ENCODE results near the gene MYH7. TPM values are rescaled to one million over a fixed set of nuclear protein-coding genes. Genes with fewer than 3 reads are reported as not detected.

Gene MYH7
- total and polyA plus RNA-seq, 5 donors from 2014 or later: not detected

- Mint-ChIP-seq H3K36me3 (no peaks in the 10 kb centered on the region), H3K4me1 (no peaks in the 10 kb centered on the region), H3K4me3 (no peak overlapping the region), H3K27ac (no peak overlapping the region), H3K9me3 (no peaks in the 10 kb centered on the region), H3K27me3 (no peaks in the 10 kb centered on the region)
- no peaks in the 10 kb centered on the region for H3K36me3 ChIP-seq (ENCODE audit: control insufficient read depth, insufficient read depth, low read length)
- H3K9me3 ChIP-seq (ENCODE audit: control insufficient read depth in 2 of 2, low read length in 2 of 2): no peaks in the 10 kb centered on the region
- ATAC-seq (ENCODE audit: low read depth in 2 of 2) (no peak), DNase-seq (no peak)
- no peak overlapping the region for H3K4me3 ChIP-seq (ENCODE audit: low read depth, low read length)
- no peaks in the 10 kb centered on the region for H3K4me1 ChIP-seq (ENCODE audit: control insufficient read depth, insufficient read depth, low read length, poor library complexity, severe bottlenecking)
- H3K27ac ChIP-seq (ENCODE audit: insufficient read depth, low read length, poor library complexity, severe bottlenecking): no peak overlapping the region
- H3K27me3 ChIP-seq (ENCODE audit: control insufficient read depth, insufficient read depth, low read length): no peaks in the 10 kb centered on the region
Observed at GRCh38 chr14:23381871-23382270, 53.6 kb downstream of the MYH7 start.

DNA sequence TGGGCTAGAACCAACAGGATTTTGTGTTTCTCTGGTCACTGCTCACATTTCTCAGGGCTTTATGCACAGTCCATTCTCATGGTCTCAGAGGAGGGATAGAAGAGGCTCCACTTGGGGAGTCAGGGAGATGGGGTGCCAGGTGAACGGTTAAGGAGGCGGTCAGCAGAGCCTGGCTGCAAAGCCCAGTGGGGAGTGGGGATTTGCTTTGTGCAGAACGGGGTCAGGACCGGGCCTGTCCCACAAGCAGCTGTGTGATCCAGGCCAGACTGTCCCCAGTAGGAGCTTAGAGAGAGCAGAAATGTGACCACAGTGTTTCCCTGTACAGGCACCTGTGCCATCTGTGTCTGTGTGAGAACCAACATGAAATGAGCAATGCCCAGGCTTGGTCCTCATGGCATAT, 54.5 kb downstream of the MYH7 start:
- Mint-ChIP-seq H3K27me3 (no peaks in the 10 kb centered on the region), H3K4me1 (no peaks in the 10 kb centered on the region), H3K27ac (peak overlapping the region in 1 of 3 donors; percentile 12), H3K9me3 (no peaks in the 10 kb centered on the region), H3K36me3 (no peaks in the 10 kb centered on the region), H3K4me3 (no peak overlapping the region)
- Histone ChIP-seq H3K4me1 (ENCODE audit: control insufficient read depth, insufficient read depth, low read length, poor library complexity, severe bottlenecking) (no peaks in the 10 kb centered on the region), H3K9me3 (ENCODE audit: control insufficient read depth in 2 of 2, low read length in 2 of 2) (no peaks in the 10 kb centered on the region), H3K4me3 (ENCODE audit: low read depth, low read length) (no peak overlapping the region), H3K27ac (ENCODE audit: insufficient read depth, low read length, poor library complexity, severe bottlenecking) (no peak overlapping the region), H3K36me3 (ENCODE audit: control insufficient read depth, insufficient read depth, low read length) (no peaks in the 10 kb centered on the region), H3K27me3 (ENCODE audit: control insufficient read depth, insufficient read depth, low read length) (no peaks in the 10 kb centered on the region)
- no peak for DNase-seq
- no peak for ATAC-seq (ENCODE audit: low read depth in 2 of 2)

DNA sequence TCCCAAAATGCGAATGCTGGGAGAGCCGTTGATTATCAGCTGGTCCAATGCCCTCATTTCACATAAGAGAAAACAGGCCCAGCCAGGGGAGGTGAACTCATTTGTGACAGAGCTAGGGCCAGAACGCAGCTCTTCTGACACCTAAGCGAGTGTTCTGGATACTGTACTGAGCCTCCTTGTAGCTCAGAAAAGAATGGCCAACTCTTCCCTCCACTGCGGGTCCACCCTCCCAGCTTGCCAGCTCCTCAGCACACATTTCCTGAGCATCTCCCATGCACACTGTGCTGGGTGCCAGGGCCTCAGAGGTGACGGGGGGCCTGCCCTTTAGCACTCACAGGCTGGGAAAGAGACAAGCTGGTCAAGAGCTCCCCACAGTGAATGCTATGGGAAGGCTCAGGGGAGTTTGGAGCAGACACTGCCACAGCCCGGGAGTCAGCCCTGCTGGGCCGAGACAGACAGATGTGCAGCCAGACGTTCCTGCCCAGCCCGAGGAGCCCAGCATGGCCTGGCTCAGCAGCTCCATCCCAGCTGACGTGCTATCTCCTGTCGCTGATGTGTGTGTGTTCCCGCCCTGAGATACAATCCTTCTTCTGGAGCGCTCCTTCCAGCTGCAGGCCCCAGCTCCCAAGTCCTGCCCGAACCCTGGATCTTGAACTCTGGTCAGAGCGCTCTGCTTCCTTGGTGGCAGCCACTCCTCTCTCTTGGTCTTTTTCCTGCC, 55.1 kb downstream of the MYH7 start:
- Mint-ChIP-seq H3K27ac (peak overlapping the region in 1 of 3 donors; percentile 77), H3K9me3 (no peaks in the 10 kb centered on the region), H3K36me3 (no peaks in the 10 kb centered on the region), H3K4me1 (no peaks in the 10 kb centered on the region), H3K27me3 (no peaks in the 10 kb centered on the region), H3K4me3 (no peak overlapping the region)
- Histone ChIP-seq H3K9me3 (ENCODE audit: control insufficient read depth in 2 of 2, low read length in 2 of 2) (no peaks in the 10 kb centered on the region), H3K27ac (ENCODE audit: insufficient read depth, low read length, poor library complexity, severe bottlenecking) (no peak overlapping the region), H3K36me3 (ENCODE audit: control insufficient read depth, insufficient read depth, low read length) (no peaks in the 10 kb centered on the region), H3K4me1 (ENCODE audit: control insufficient read depth, insufficient read depth, low read length, poor library complexity, severe bottlenecking) (no peaks in the 10 kb centered on the region), H3K4me3 (ENCODE audit: low read depth, low read length) (no peak overlapping the region), H3K27me3 (ENCODE audit: control insufficient read depth, insufficient read depth, low read length) (no peaks in the 10 kb centered on the region)
- ATAC-seq (ENCODE audit: low read depth in 2 of 2) (no peak), DNase-seq (no peak)

- peak; percentile 58 to 78 for ATAC-seq (ENCODE audit: low read depth in 2 of 2)
- no peaks in the 10 kb centered on the region for H3K9me3 ChIP-seq (ENCODE audit: control insufficient read depth in 2 of 2, low read length in 2 of 2)
- H3K27ac Mint-ChIP-seq: no peak overlapping the region
- H3K4me1 Mint-ChIP-seq: no peaks in the 10 kb centered on the region
- H3K4me3 Mint-ChIP-seq: no peak overlapping the region
- no peak overlapping the region for H3K4me3 ChIP-seq (ENCODE audit: low read depth, low read length)
- no peak overlapping the region for H3K27ac ChIP-seq (ENCODE audit: insufficient read depth, low read length, poor library complexity, severe bottlenecking)
- H3K36me3 Mint-ChIP-seq: no peaks in the 10 kb centered on the region
- H3K27me3 Mint-ChIP-seq: no peaks in the 10 kb centered on the region
- no peaks in the 10 kb centered on the region for H3K9me3 Mint-ChIP-seq
- no peaks in the 10 kb centered on the region for H3K4me1 ChIP-seq (ENCODE audit: control insufficient read depth, insufficient read depth, low read length, poor library complexity, severe bottlenecking)
- DNase-seq: peak; percentile 49 to 67 (median 64)
- H3K36me3 ChIP-seq (ENCODE audit: control insufficient read depth, insufficient read depth, low read length): no peaks in the 10 kb centered on the region
- H3K27me3 ChIP-seq (ENCODE audit: control insufficient read depth, insufficient read depth, low read length): no peaks in the 10 kb centered on the region
Observed at GRCh38 chr14:23379366-23380196, 55.9 kb downstream of the MYH7 start.

GRCh38 chr14:23378612-23379220, 56.7 kb downstream of the MYH7 start:
- Mint-ChIP-seq H3K4me1 (no peaks in the 10 kb centered on the region), H3K4me3 (no peak overlapping the region), H3K27ac (no peak overlapping the region), H3K9me3 (no peaks in the 10 kb centered on the region), H3K27me3 (no peaks in the 10 kb centered on the region), H3K36me3 (no peaks in the 10 kb centered on the region)
- H3K27ac ChIP-seq (ENCODE audit: insufficient read depth, low read length, poor library complexity, severe bottlenecking): no peak overlapping the region
- DNase-seq (no peak), ATAC-seq (ENCODE audit: low read depth in 2 of 2) (no peak)
- H3K4me3 ChIP-seq (ENCODE audit: low read depth, low read length): no peak overlapping the region
- no peaks in the 10 kb centered on the region for H3K9me3 ChIP-seq (ENCODE audit: control insufficient read depth in 2 of 2, low read length in 2 of 2)
- H3K27me3 ChIP-seq (ENCODE audit: control insufficient read depth, insufficient read depth, low read length): no peaks in the 10 kb centered on the region
- H3K4me1 ChIP-seq (ENCODE audit: control insufficient read depth, insufficient read depth, low read length, poor library complexity, severe bottlenecking): no peaks in the 10 kb centered on the region
- H3K36me3 ChIP-seq (ENCODE audit: control insufficient read depth, insufficient read depth, low read length): no peaks in the 10 kb centered on the region

GRCh38 chr14:23377573-23378563, 57.6 kb downstream of the MYH7 start:
- no peaks in the 10 kb centered on the region for H3K27me3 ChIP-seq (ENCODE audit: control insufficient read depth, insufficient read depth, low read length)
- no peak overlapping the region for H3K4me3 Mint-ChIP-seq
- ATAC-seq (ENCODE audit: low read depth in 2 of 2): no peak

DNA sequence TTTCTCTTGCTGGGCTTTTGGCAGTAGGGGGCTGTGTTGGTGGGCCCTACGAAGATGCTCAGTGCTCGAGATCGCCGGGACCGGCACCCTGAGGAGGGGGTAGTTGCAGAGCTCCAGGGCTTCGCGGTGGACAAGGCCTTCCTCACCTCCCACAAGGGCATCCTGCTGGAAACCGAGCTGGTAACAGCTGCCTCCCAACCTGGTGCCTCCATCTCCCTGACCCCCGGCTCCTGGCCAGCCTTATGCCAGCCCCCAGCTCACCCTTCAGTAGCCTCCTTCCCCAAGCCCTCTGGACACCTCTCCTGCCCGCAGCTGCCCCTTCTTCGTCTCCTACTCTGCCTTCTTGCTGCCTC, 58.3 kb downstream of the MYH7 start:
- Histone ChIP-seq H3K27ac (ENCODE audit: insufficient read depth, low read length, poor library complexity, severe bottlenecking) (no peak overlapping the region), H3K4me3 (ENCODE audit: low read depth, low read length) (no peak overlapping the region), H3K4me1 (ENCODE audit: control insufficient read depth, insufficient read depth, low read length, poor library complexity, severe bottlenecking) (no peaks in the 10 kb centered on the region), H3K9me3 (ENCODE audit: control insufficient read depth in 2 of 2, low read length in 2 of 2) (no peaks in the 10 kb centered on the region), H3K36me3 (ENCODE audit: control insufficient read depth, insufficient read depth, low read length) (no peaks in the 10 kb centered on the region), H3K27me3 (ENCODE audit: control insufficient read depth, insufficient read depth, low read length) (no peaks in the 10 kb centered on the region)
- no peaks in the 10 kb centered on the region for H3K27me3 Mint-ChIP-seq
- no peak for ATAC-seq (ENCODE audit: low read depth in 2 of 2)
- H3K27ac Mint-ChIP-seq: no peak overlapping the region
- no peaks in the 10 kb centered on the region for H3K9me3 Mint-ChIP-seq
- H3K4me3 Mint-ChIP-seq: no peak overlapping the region
- DNase-seq: no peak
- H3K4me1 Mint-ChIP-seq: no peaks in the 10 kb centered on the region
- H3K36me3 Mint-ChIP-seq: no peaks in the 10 kb centered on the region

More at GRCh38 chr14:23377573-23378563, 57.6 kb downstream of the MYH7 start:
- H3K36me3 ChIP-seq (ENCODE audit: control insufficient read depth, insufficient read depth, low read length): no peaks in the 10 kb centered on the region
- no peaks in the 10 kb centered on the region for H3K9me3 Mint-ChIP-seq
- no peaks in the 10 kb centered on the region for H3K27me3 Mint-ChIP-seq
- H3K27ac ChIP-seq (ENCODE audit: insufficient read depth, low read length, poor library complexity, severe bottlenecking): no peak overlapping the region
- no peak for DNase-seq
- no peaks in the 10 kb centered on the region for H3K4me1 ChIP-seq (ENCODE audit: control insufficient read depth, insufficient read depth, low read length, poor library complexity, severe bottlenecking)
- H3K4me1 Mint-ChIP-seq: no peaks in the 10 kb centered on the region
- H3K4me3 ChIP-seq (ENCODE audit: low read depth, low read length): no peak overlapping the region
- H3K9me3 ChIP-seq (ENCODE audit: control insufficient read depth in 2 of 2, low read length in 2 of 2): no peaks in the 10 kb centered on the region
- no peaks in the 10 kb centered on the region for H3K36me3 Mint-ChIP-seq
- no peak overlapping the region for H3K27ac Mint-ChIP-seq

All from CD4-positive, CD25-positive, alpha-beta regulatory T cell (primary cell).